H7 (cell line): Measurements from ENCODE around the gene WNT10A. TPM values are rescaled to one million over a fixed set of nuclear protein-coding genes. Genes with fewer than 3 reads are reported as not detected.

Experiments
- DNase-seq: peaks from one replicate; pipeline ENCODE4 v3.0.0; 2012
- H3K27me3 ChIP-seq: 2 replicates; pipeline ENCODE4 v1.6.0; 2011; ENCODE audit warnings: mild to moderate bottlenecking, low read length; ENCODE audit not compliant: control insufficient read depth, insufficient read depth
- H3K36me3 ChIP-seq: replicated peaks from 2 replicates; pipeline ENCODE4 v1.5.1; 2011; ENCODE audit warnings: low read length; ENCODE audit not compliant: control insufficient read depth, insufficient read depth
- H3K4me3 ChIP-seq: 2 replicates; pipeline ENCODE4 v1.5.1; 2011; ENCODE audit warnings: low read depth, mild to moderate bottlenecking, control low read depth, low read length, moderate library complexity; ENCODE audit not compliant: insufficient read depth
- total RNA-seq: library from RNA; depleted of rRNA; stranded (reverse); fragments of >200 nt; shearing (Covaris generic); gene quantifications from 2 replicates; pipeline ENCODE4 v1.2.3, GENCODE V29; 2014

Gene WNT10A
- total RNA-seq, 1 experiment from 2014 or later, result not detected

GRCh38 chr2:218877891-218878290, 2.8 kb upstream of the WNT10A start:
- Histone ChIP-seq H3K36me3 (no peaks in the 10 kb centered on the region), H3K27me3 (peaks cover 99% of the 10 kb centered on the region), H3K4me3 (no peak overlapping the region)
- DNase-seq, result no peak

GRCh38 chr2:218878486-218878885, 2.2 kb upstream of the WNT10A start:
- no peak for DNase-seq
- H3K4me3 ChIP-seq, result no peak overlapping the region
- peaks cover 99% of the 10 kb centered on the region for H3K27me3 ChIP-seq
- H3K36me3 ChIP-seq, result no peaks in the 10 kb centered on the region

- no peak overlapping the region for H3K4me3 ChIP-seq
- DNase-seq, result peak; percentile 68
- H3K36me3 ChIP-seq, result no peaks in the 10 kb centered on the region
- peaks cover 99% of the 10 kb centered on the region for H3K27me3 ChIP-seq
Measured at GRCh38 chr2:218878926-218879761, 1.5 kb upstream of the WNT10A start.

GRCh38 chr2:218879776-218880101, 913 bp upstream of the WNT10A start:
- no peak for DNase-seq
- Histone ChIP-seq H3K27me3 (peaks cover 99% of the 10 kb centered on the region), H3K36me3 (no peaks in the 10 kb centered on the region), H3K4me3 (no peak overlapping the region)

GRCh38 chr2:218880859-218881594, 375 bp downstream of the WNT10A start:
- DNase-seq, result peak; percentile 67
- no peak overlapping the region; the same call in 1 of the 2 replicates for H3K4me3 ChIP-seq
- peaks cover 99% of the 10 kb centered on the region for H3K27me3 ChIP-seq

GRCh38 chr2:218881744-218882460, 1.2 kb downstream of the WNT10A start:
- H3K27me3 ChIP-seq, result peaks cover 98% of the 10 kb centered on the region
- no peak overlapping the region for H3K4me3 ChIP-seq
- peak; percentile 49 for DNase-seq
- no peaks in the 10 kb centered on the region for H3K36me3 ChIP-seq

More at GRCh38 chr2:218880859-218881594, 375 bp downstream of the WNT10A start:
- no peaks in the 10 kb centered on the region for H3K36me3 ChIP-seq

GRCh38 chr2:218882461-218882816, 1.8 kb downstream of the WNT10A start:
- H3K27me3 ChIP-seq, result peaks cover 98% of the 10 kb centered on the region
- H3K36me3 ChIP-seq, result no peaks in the 10 kb centered on the region
- no peak for DNase-seq
- H3K4me3 ChIP-seq, result no peak overlapping the region

- H3K4me3 ChIP-seq, result no peak overlapping the region
- no peaks in the 10 kb centered on the region for H3K36me3 ChIP-seq
- peak; percentile 48 for DNase-seq
- peaks cover 98% of the 10 kb centered on the region for H3K27me3 ChIP-seq
Measured at GRCh38 chr2:218882866-218883366, 2.3 kb downstream of the WNT10A start.

GRCh38 chr2:218883491-218884490, 3.1 kb downstream of the WNT10A start:
- Histone ChIP-seq H3K4me3 (peak overlapping the region; percentile 12; the same call in 1 of the 2 replicates), H3K27me3 (peaks cover 97% of the 10 kb centered on the region), H3K36me3 (no peaks in the 10 kb centered on the region)
- peak; percentile 88 for DNase-seq

- DNase-seq, result no peak
- no peaks in the 10 kb centered on the region for H3K36me3 ChIP-seq
- peaks cover 92% of the 10 kb centered on the region for H3K27me3 ChIP-seq
- H3K4me3 ChIP-seq, result no peak overlapping the region
Measured at GRCh38 chr2:218884519-218884918, 3.9 kb downstream of the WNT10A start.

- Histone ChIP-seq H3K36me3 (no peaks in the 10 kb centered on the region), H3K27me3 (peaks cover 92% of the 10 kb centered on the region), H3K4me3 (no peak overlapping the region)
- DNase-seq, result peak; percentile 67
Measured at GRCh38 chr2:218885981-218886947, 5.6 kb downstream of the WNT10A start.

- Histone ChIP-seq H3K36me3 (no peaks in the 10 kb centered on the region), H3K27me3 (peaks cover 92% of the 10 kb centered on the region)
- peak; percentile 35 for DNase-seq
Measured at GRCh38 chr2:218887079-218887478, 6.4 kb downstream of the WNT10A start.

GRCh38 chr2:218888341-218888740, 7.7 kb downstream of the WNT10A start:
- H3K27me3 ChIP-seq, result peaks cover 92% of the 10 kb centered on the region
- DNase-seq, result peak; percentile 20
- no peak overlapping the region for H3K4me3 ChIP-seq
- no peaks in the 10 kb centered on the region for H3K36me3 ChIP-seq

More at GRCh38 chr2:218887079-218887478, 6.4 kb downstream of the WNT10A start:
- H3K4me3 ChIP-seq, result no peak overlapping the region
